Activated CD4-positive, CD25-positive, alpha-beta regulatory T cell treated with anti-CD3 and anti-CD28 coated beads, Interleukin-2, amount 50 U/mL, for 72 hours (primary cell): ENCODE results near the gene TAAR6.
"Not testable (repeated sequence)": the region's sequence is repeated elsewhere in the genome, so short reads cannot be mapped to it uniquely, and the experiment has no call there.

Experiments used
- DNase-seq: peaks from one replicate; pipeline ENCODE4 v3.0.0; 2021

The TAAR6 gene

GRCh38 chr6:132570221-132570777 lies at the start of gene TAAR6:
Gene TAAR6, plus strand, starts transcription at chr6:132570322. Its CDS starts 0 bp downstream, at chr6:132570322.
- DNase-seq = no peak

GRCh38 chr6:132520953-132521352 lies 49.2 kb upstream of the TAAR6 start:
- DNase-seq = no peak

- DNase-seq = no peak
Measured at GRCh38 chr6:132524646-132525045, 45.5 kb upstream of the TAAR6 start.

GRCh38 chr6:132525866-132526265 lies 44.3 kb upstream of the TAAR6 start:
- DNase-seq = no peak

GRCh38 chr6:132526461-132526860 lies 43.7 kb upstream of the TAAR6 start:
- no peak for DNase-seq

- no peak for DNase-seq
Measured at GRCh38 chr6:132527791-132528190, 42.3 kb upstream of the TAAR6 start.

- DNase-seq = peak; percentile 67
Measured at GRCh38 chr6:132530293-132530974, 39.7 kb upstream of the TAAR6 start.

- DNase-seq = not testable (repeated sequence)
Measured at GRCh38 chr6:132534546-132534945, 35.6 kb upstream of the TAAR6 start.

GRCh38 chr6:132537145-132537544 lies 33.0 kb upstream of the TAAR6 start:
- DNase-seq = no peak

- DNase-seq = no peak
Measured at GRCh38 chr6:132537977-132538376, 32.1 kb upstream of the TAAR6 start, which contains the start of gene TAAR9. Gene TAAR9, plus strand, starts transcription at chr6:132538277. Its CDS starts 13 bp downstream, at chr6:132538290.

- no peak for DNase-seq
Measured at GRCh38 chr6:132544826-132545225, 25.3 kb upstream of the TAAR6 start.

GRCh38 chr6:132548746-132549463 lies 21.2 kb upstream of the TAAR6 start:
- no peak for DNase-seq

- DNase-seq = no peak
Measured at GRCh38 chr6:132551214-132551613, 18.9 kb upstream of the TAAR6 start.

GRCh38 chr6:132552372-132552771 lies 17.8 kb upstream of the TAAR6 start, which contains the start of gene TAAR8:
Gene TAAR8, plus strand, starts transcription at chr6:132552672. Its CDS starts 21 bp downstream, at chr6:132552693.
- DNase-seq = no peak

- DNase-seq = not testable (repeated sequence)
Measured at GRCh38 chr6:132560087-132560486, 10.0 kb upstream of the TAAR6 start.

GRCh38 chr6:132566404-132566803 lies 3.7 kb upstream of the TAAR6 start:
- DNase-seq = no peak

- DNase-seq = no peak
Measured at GRCh38 chr6:132567566-132567965, 2.6 kb upstream of the TAAR6 start.

GRCh38 chr6:132568611-132569010 lies 1.5 kb upstream of the TAAR6 start:
- DNase-seq = no peak

GRCh38 chr6:132569170-132569569 lies 952 bp upstream of the TAAR6 start:
- no peak for DNase-seq

- DNase-seq = no peak
Measured at GRCh38 chr6:132571774-132572173, 1.7 kb downstream of the TAAR6 start.

- DNase-seq = no peak
Measured at GRCh38 chr6:132584698-132585097, 14.6 kb downstream of the TAAR6 start.

GRCh38 chr6:132587424-132587823 lies 17.3 kb downstream of the TAAR6 start:
- DNase-seq = no peak

GRCh38 chr6:132589454-132589853 lies 19.3 kb downstream of the TAAR6 start, which contains the start of gene TAAR5:
Gene TAAR5, minus strand, starts transcription at chr6:132589741. Its CDS starts 55 bp downstream, at chr6:132589686.
- no peak for DNase-seq

- DNase-seq = no peak
Measured at GRCh38 chr6:132590362-132590761, 20.2 kb downstream of the TAAR6 start.
